ENCODE measurements around the gene PAX7. TPM values are rescaled to one million over a fixed set of nuclear protein-coding genes. Genes with fewer than 3 reads are reported as not detected.

The PAX7 gene
- total and polyA plus RNA-seq, 9 donors, result not detected

DNA sequence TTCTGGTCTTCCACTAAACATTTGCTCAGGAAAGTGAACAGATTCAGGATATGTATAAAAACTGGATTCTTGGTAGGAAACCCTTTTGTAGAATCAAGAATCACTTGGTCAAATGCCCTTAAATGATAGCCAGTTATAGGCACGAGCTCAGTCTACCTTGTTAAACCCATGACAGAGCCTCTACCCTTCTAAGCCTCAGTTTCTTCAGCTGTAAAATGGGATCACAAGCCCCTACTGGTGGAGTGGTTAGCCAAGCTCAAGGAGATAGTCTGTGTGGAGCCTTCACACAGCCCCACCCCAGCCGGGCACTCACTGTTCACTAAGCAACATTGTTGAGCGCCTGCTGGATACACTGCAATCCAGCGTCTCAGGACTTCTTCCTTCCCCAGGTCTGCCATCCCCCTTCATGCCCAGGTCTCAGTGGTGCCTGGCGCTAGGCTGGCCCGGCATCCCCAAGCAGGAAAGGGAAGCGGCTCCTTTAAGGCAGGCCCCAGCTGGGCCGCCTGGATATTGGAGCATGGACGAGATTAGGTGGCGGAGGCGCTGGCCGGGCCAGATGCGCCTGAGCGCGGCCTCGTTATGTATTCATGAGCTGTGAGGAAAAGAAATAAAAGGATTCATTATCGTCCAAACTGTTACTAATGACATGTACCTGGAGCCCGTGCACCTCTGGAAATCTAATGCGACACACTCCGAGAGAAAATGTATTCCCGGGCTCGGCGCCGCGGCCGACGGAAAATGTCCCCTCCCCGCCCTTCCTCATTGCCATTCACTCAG is 153.2 kb downstream of the PAX7 start:
- H3K27ac ChIP-seq, result no peak overlapping the region
- H3K9me3 ChIP-seq, result no peaks in the 10 kb centered on the region
- intact Hi-C loops (cut with DNase I), result no loop called here
- WGBS, 3 donors, result 30 to 74% (median 64%) methylated on average over 28 of the region's 28 CpGs
- H3K4me1 ChIP-seq (ENCODE audit: insufficient read depth), result no peaks in the 10 kb centered on the region
- H3K4me3 ChIP-seq, result no peak overlapping the region
- DNase-seq, result no peak
- no peaks in the 10 kb centered on the region for H3K36me3 ChIP-seq
- H3K27me3 ChIP-seq, result no peaks in the 10 kb centered on the region
- TF ChIP-seq POLR2A (IDR thresholded peaks at IDR 0.05) (no peak), EP300 (IDR thresholded peaks at IDR 0.05) (no peak), CTCF (IDR thresholded peaks at IDR 0.05) (no peak)

GRCh38 chr1:18784482-18784831 is 153.8 kb downstream of the PAX7 start:
- 29 to 83% (median 77%) methylated on average over 15 of the region's 15 CpGs for WGBS, 3 donors
- H3K4me1 ChIP-seq (ENCODE audit: insufficient read depth), result no peaks in the 10 kb centered on the region
- H3K9me3 ChIP-seq, result no peaks in the 10 kb centered on the region
- intact Hi-C loops (cut with DNase I), result no loop called here
- no peak overlapping the region for H3K4me3 ChIP-seq
- no peak for TF ChIP-seq CTCF (IDR thresholded peaks at IDR 0.05)
- no peak for TF ChIP-seq EP300 (IDR thresholded peaks at IDR 0.05)
- TF ChIP-seq POLR2A (IDR thresholded peaks at IDR 0.05), result no peak
- DNase-seq, result no peak
- no peak overlapping the region for H3K27ac ChIP-seq
- H3K36me3 ChIP-seq, result no peaks in the 10 kb centered on the region
- H3K27me3 ChIP-seq, result no peaks in the 10 kb centered on the region

DNA sequence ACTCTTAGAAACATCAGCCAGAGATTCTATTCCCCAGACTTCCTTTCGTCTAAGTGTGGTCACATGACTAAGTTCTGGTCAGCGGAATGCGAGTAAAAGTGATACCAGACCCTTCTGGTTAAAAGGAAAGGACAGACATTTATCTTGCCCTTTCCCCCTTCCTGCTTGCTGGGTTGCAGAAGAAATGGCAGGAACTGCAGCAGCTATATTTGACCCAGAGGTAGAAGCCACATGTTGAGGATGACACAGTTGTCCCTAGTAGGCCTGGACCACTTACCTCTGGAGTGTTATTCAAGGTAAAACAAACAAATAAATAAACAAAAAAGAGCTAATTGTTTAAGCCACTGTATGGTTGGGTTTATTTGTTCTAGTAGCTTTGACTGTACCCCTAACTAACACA is 155.5 kb downstream of the PAX7 start:
- WGBS, 3 donors, result 75 to 80% (median 78%) methylated on average over 3 of the region's 3 CpGs
- Histone ChIP-seq H3K27me3 (no peaks in the 10 kb centered on the region), H3K4me3 (no peak overlapping the region), H3K9me3 (no peaks in the 10 kb centered on the region), H3K27ac (no peak overlapping the region), H3K4me1 (ENCODE audit: insufficient read depth) (no peaks in the 10 kb centered on the region), H3K36me3 (no peaks in the 10 kb centered on the region)
- intact Hi-C loops (cut with DNase I), result no loop called here
- DNase-seq, result no peak
- TF ChIP-seq EP300 (IDR thresholded peaks at IDR 0.05) (no peak), POLR2A (IDR thresholded peaks at IDR 0.05) (no peak), CTCF (IDR thresholded peaks at IDR 0.05) (no peak)

- WGBS, 3 donors, result 4 to 11% (median 8%) methylated on average over 3 of the region's 3 CpGs
- peaks cover 0 to 6% of the 10 kb centered on the region in 2 donors for H3K9me3 ChIP-seq
- no peaks in the 10 kb centered on the region for H3K4me1 ChIP-seq (ENCODE audit: insufficient read depth)
- no peak overlapping the region for H3K4me3 ChIP-seq
- intact Hi-C loops (cut with DNase I), result no loop called here
- DNase-seq, result no peak
- H3K27ac ChIP-seq, result no peak overlapping the region
- H3K27me3 ChIP-seq, result no peaks in the 10 kb centered on the region
- TF ChIP-seq CTCF (IDR thresholded peaks at IDR 0.05) (no peak), EP300 (IDR thresholded peaks at IDR 0.05) (no peak), POLR2A (IDR thresholded peaks at IDR 0.05) (no peak)
- H3K36me3 ChIP-seq, result no peaks in the 10 kb centered on the region
Observed at GRCh38 chr1:18787825-18788385, 157.3 kb downstream of the PAX7 start.
